ENCODE measurements around the gene IER3. TPM values are rescaled to one million over a fixed set of nuclear protein-coding genes. Genes with fewer than 3 reads are reported as not detected.

IER3 gene
- total and polyA plus RNA-seq, 2 experiments from 2014 or later, result 19.9 to 21.2 TPM

DNA sequence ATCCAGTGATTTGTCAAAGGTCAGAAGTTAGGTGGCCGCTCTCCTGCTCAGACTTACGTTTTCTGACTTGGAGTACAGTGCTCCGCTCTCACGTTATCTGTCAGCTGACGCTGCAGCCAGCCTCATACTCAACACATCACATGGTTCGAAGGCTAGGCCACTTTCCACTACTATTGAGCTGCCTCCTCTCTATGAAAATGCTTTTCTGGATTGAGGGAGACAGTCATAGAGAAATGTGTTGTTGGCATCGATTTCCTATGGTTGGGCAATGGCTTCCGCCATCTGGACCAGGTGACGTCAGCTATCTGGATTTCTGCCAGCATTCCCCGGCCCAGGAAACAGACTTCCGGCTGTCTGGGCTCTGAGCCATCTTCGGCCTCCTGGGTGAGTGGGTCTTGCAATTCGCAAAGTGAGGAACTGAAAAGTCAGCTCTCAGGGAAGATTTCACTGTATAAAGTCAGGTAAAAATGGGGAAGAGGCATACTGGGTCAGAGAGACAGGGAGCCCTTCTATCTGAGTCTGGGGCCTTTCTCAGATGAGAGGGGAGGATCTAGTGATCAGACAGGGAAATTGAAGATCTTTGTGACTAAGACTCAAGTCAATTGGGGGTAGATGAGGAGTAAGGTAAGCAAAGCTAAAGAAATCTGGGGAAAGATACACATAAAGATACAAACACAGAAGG lies 37.5 kb upstream of the IER3 start:
- H3K27ac ChIP-seq (ENCODE audit: low read depth), result peak overlapping the region; percentile 39; the same call in 1 of the 2 replicates
- Mint-ChIP-seq H3K4me3 (no peak overlapping the region), H3K4me1 (peaks cover 16% of the 10 kb centered on the region), H3K27ac (no peak overlapping the region), H3K27me3 (ENCODE audit: insufficient read depth, low read depth, poor library complexity) (peaks cover 13% of the 10 kb centered on the region), H3K9me3 (peaks cover 19% of the 10 kb centered on the region), H3K36me3 (ENCODE audit: low read depth) (peaks cover 16% of the 10 kb centered on the region)
- H3F3A ChIP-seq (replicated peaks; ENCODE audit: low read depth), result 0 out of 2 replicates have a peak, but pooled peaks cover 3% of the 10 kb centered on the region
- no peaks in the 10 kb centered on the region for H4K20me1 ChIP-seq (replicated peaks; ENCODE audit: insufficient read depth)
- DNase-seq (ENCODE audit: low spot score) (no peak), ATAC-seq (no peak)
- H3K4me3 ChIP-seq, result no peak overlapping the region
- H3K79me2 ChIP-seq (replicated peaks; ENCODE audit: insufficient read depth), result no peaks in the 10 kb centered on the region
- peak overlapping the region; percentile 81 for H2AFZ ChIP-seq
- no peak overlapping the region for H3K4me2 ChIP-seq
- H3K9me2 ChIP-seq (ENCODE audit: insufficient read depth), result no peaks in the 10 kb centered on the region
- no peaks in the 10 kb centered on the region for H3K36me3 ChIP-seq (ENCODE audit: insufficient read depth)
- peaks cover 6% of the 10 kb centered on the region; the same call in 1 of the 2 replicates for H3K4me1 ChIP-seq (ENCODE audit: insufficient read depth)
- TF ChIP-seq, protein P1, sequence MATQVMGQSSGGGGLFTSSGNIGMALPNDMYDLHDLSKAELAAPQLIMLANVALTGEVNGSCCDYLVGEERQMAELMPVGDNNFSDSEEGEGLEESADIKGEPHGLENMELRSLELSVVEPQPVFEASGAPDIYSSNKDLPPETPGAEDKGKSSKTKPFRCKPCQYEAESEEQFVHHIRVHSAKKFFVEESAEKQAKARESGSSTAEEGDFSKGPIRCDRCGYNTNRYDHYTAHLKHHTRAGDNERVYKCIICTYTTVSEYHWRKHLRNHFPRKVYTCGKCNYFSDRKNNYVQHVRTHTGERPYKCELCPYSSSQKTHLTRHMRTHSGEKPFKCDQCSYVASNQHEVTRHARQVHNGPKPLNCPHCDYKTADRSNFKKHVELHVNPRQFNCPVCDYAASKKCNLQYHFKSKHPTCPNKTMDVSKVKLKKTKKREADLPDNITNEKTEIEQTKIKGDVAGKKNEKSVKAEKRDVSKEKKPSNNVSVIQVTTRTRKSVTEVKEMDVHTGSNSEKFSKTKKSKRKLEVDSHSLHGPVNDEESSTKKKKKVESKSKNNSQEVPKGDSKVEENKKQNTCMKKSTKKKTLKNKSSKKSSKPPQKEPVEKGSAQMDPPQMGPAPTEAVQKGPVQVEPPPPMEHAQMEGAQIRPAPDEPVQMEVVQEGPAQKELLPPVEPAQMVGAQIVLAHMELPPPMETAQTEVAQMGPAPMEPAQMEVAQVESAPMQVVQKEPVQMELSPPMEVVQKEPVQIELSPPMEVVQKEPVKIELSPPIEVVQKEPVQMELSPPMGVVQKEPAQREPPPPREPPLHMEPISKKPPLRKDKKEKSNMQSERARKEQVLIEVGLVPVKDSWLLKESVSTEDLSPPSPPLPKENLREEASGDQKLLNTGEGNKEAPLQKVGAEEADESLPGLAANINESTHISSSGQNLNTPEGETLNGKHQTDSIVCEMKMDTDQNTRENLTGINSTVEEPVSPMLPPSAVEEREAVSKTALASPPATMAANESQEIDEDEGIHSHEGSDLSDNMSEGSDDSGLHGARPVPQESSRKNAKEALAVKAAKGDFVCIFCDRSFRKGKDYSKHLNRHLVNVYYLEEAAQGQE (IDR thresholded peaks at IDR 0.05; ENCODE audit: unreplicated experiment), result no peak
- TF ChIP-seq, protein P2, sequence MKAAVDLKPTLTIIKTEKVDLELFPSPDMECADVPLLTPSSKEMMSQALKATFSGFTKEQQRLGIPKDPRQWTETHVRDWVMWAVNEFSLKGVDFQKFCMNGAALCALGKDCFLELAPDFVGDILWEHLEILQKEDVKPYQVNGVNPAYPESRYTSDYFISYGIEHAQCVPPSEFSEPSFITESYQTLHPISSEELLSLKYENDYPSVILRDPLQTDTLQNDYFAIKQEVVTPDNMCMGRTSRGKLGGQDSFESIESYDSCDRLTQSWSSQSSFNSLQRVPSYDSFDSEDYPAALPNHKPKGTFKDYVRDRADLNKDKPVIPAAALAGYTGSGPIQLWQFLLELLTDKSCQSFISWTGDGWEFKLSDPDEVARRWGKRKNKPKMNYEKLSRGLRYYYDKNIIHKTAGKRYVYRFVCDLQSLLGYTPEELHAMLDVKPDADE (IDR thresholded peaks at IDR 0.05), result no peak
- TF ChIP-seq ZNF114 (CRISPR knock-in tag; IDR thresholded peaks at IDR 0.05) (no peak), ZNF331 (CRISPR knock-in tag; IDR thresholded peaks at IDR 0.05; ENCODE audit: low read depth) (no peak), CREB1 (CRISPR knock-in tag; IDR thresholded peaks at IDR 0.05; ENCODE audit: low read depth) (no peak), NANOG (IDR thresholded peaks at IDR 0.05; ENCODE audit: borderline replicate concordance) (no peak), EZH2phosphoT487 (IDR thresholded peaks at IDR 0.05; ENCODE audit: unreplicated experiment) (no peak), JUNB (IDR thresholded peaks at IDR 0.05; ENCODE audit: unreplicated experiment) (no peak), STAT1 (IDR thresholded peaks at IDR 0.05; ENCODE audit: unreplicated experiment) (no peak), EZH2 (IDR thresholded peaks at IDR 0.05; ENCODE audit: low read depth, unreplicated experiment) (no peak), POLR2AphosphoS5 (IDR thresholded peaks at IDR 0.05; ENCODE audit: low read depth) (no peak)
- TF ChIP-seq, protein P3, sequence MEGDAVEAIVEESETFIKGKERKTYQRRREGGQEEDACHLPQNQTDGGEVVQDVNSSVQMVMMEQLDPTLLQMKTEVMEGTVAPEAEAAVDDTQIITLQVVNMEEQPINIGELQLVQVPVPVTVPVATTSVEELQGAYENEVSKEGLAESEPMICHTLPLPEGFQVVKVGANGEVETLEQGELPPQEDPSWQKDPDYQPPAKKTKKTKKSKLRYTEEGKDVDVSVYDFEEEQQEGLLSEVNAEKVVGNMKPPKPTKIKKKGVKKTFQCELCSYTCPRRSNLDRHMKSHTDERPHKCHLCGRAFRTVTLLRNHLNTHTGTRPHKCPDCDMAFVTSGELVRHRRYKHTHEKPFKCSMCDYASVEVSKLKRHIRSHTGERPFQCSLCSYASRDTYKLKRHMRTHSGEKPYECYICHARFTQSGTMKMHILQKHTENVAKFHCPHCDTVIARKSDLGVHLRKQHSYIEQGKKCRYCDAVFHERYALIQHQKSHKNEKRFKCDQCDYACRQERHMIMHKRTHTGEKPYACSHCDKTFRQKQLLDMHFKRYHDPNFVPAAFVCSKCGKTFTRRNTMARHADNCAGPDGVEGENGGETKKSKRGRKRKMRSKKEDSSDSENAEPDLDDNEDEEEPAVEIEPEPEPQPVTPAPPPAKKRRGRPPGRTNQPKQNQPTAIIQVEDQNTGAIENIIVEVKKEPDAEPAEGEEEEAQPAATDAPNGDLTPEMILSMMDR (conservative IDR thresholded peaks at IDR 0.05; ENCODE audit: low read depth in 2 of 2), result no peak
- TF ChIP-seq, protein P4, sequence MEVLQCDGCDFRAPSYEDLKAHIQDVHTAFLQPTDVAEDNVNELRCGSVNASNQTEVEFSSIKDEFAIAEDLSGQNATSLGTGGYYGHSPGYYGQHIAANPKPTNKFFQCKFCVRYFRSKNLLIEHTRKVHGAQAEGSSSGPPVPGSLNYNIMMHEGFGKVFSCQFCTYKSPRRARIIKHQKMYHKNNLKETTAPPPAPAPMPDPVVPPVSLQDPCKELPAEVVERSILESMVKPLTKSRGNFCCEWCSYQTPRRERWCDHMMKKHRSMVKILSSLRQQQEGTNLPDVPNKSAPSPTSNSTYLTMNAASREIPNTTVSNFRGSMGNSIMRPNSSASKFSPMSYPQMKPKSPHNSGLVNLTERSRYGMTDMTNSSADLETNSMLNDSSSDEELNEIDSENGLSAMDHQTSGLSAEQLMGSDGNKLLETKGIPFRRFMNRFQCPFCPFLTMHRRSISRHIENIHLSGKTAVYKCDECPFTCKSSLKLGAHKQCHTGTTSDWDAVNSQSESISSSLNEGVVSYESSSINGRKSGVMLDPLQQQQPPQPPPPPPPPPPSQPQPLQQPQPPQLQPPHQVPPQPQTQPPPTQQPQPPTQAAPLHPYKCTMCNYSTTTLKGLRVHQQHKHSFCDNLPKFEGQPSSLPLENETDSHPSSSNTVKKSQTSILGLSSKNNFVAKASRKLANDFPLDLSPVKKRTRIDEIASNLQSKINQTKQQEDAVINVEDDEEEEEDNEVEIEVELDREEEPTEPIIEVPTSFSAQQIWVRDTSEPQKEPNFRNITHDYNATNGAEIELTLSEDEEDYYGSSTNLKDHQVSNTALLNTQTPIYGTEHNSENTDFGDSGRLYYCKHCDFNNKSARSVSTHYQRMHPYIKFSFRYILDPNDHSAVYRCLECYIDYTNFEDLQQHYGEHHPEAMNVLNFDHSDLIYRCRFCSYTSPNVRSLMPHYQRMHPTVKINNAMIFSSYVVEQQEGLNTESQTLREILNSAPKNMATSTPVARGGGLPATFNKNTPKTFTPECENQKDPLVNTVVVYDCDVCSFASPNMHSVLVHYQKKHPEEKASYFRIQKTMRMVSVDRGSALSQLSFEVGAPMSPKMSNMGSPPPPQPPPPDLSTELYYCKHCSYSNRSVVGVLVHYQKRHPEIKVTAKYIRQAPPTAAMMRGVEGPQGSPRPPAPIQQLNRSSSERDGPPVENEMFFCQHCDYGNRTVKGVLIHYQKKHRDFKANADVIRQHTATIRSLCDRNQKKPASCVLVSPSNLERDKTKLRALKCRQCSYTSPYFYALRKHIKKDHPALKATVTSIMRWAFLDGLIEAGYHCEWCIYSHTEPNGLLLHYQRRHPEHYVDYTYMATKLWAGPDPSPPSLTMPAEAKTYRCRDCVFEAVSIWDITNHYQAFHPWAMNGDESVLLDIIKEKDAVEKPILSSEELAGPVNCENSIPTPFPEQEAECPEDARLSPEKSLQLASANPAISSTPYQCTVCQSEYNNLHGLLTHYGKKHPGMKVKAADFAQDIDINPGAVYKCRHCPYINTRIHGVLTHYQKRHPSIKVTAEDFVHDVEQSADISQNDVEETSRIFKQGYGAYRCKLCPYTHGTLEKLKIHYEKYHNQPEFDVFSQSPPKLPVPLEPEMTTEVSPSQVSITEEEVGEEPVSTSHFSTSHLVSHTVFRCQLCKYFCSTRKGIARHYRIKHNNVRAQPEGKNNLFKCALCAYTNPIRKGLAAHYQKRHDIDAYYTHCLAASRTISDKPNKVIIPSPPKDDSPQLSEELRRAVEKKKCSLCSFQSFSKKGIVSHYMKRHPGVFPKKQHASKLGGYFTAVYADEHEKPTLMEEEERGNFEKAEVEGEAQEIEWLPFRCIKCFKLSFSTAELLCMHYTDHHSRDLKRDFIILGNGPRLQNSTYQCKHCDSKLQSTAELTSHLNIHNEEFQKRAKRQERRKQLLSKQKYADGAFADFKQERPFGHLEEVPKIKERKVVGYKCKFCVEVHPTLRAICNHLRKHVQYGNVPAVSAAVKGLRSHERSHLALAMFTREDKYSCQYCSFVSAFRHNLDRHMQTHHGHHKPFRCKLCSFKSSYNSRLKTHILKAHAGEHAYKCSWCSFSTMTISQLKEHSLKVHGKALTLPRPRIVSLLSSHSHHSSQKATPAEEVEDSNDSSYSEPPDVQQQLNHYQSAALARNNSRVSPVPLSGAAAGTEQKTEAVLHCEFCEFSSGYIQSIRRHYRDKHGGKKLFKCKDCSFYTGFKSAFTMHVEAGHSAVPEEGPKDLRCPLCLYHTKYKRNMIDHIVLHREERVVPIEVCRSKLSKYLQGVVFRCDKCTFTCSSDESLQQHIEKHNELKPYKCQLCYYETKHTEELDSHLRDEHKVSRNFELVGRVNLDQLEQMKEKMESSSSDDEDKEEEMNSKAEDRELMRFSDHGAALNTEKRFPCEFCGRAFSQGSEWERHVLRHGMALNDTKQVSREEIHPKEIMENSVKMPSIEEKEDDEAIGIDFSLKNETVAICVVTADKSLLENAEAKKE (CRISPR knock-in tag; IDR thresholded peaks at IDR 0.05), result no peak
- no peaks in the 10 kb centered on the region for H3K27me3 ChIP-seq (ENCODE audit: insufficient read depth)
